H9 (cell line): Measurements from ENCODE around the gene VDR. TPM values are rescaled to one million over a fixed set of nuclear protein-coding genes. Genes with fewer than 3 reads are reported as not detected.

Source experiments
- DNase-seq: peaks from one replicate; pipeline ENCODE4 v3.0.0-alpha.2; 2017
- H2AFZ ChIP-seq: one replicate; pipeline ENCODE4 v1.6.1; 2013; ENCODE audit warnings: mild to moderate bottlenecking, low read length, control low read depth, moderate library complexity
- H2AK5ac ChIP-seq: 2 replicates; pipeline ENCODE4 v1.6.1; 2013; ENCODE audit warnings: low read length, control low read depth, mixed read lengths; ENCODE audit not compliant: insufficient read length
- H2BK120ac ChIP-seq: one replicate; pipeline ENCODE4 v1.6.1; 2013; ENCODE audit warnings: low read depth, mild to moderate bottlenecking, low read length, control low read depth, inconsistent platforms; ENCODE audit not compliant: poor library complexity, severe bottlenecking
- H2BK12ac ChIP-seq: 2 replicates; pipeline ENCODE4 v1.6.1; 2013; ENCODE audit warnings: low read length, control low read depth, mixed read lengths, low read depth; ENCODE audit not compliant: insufficient read length
- H2BK15ac ChIP-seq: 2 replicates; pipeline ENCODE4 v1.6.1; 2013; ENCODE audit warnings: low read depth, low read length, control low read depth
- H2BK20ac ChIP-seq: one replicate; pipeline ENCODE4 v1.6.1; 2013; ENCODE audit warnings: low read depth, mild to moderate bottlenecking, low read length, control low read depth, inconsistent platforms; ENCODE audit not compliant: poor library complexity, severe bottlenecking
- H2BK5ac ChIP-seq: 2 replicates; pipeline ENCODE4 v1.6.1; 2013; ENCODE audit warnings: low read length, control low read depth, mixed read lengths; ENCODE audit not compliant: insufficient read length
- H3K14ac ChIP-seq: 2 replicates; pipeline ENCODE4 v1.6.1; 2013; ENCODE audit warnings: low read length, control low read depth; ENCODE audit not compliant: insufficient read depth
- H3K18ac ChIP-seq: 2 replicates; pipeline ENCODE4 v1.6.1; 2013; ENCODE audit warnings: low read depth, mild to moderate bottlenecking, mixed read lengths, low read length, control low read depth; ENCODE audit not compliant: insufficient read length
- H3K23ac ChIP-seq: 2 replicates; pipeline ENCODE4 v1.6.1; 2013; ENCODE audit warnings: low read length, control low read depth, mixed read lengths, low read depth; ENCODE audit not compliant: insufficient read length
- H3K23me2 ChIP-seq: 2 replicates; pipeline ENCODE4 v1.6.1; 2013; ENCODE audit warnings: low read depth, mild to moderate bottlenecking, mixed read lengths, low read length, control low read depth; ENCODE audit not compliant: insufficient read length, poor library complexity, severe bottlenecking
- H3K27ac ChIP-seq: 2 replicates; pipeline ENCODE4 v1.5.1; 2013; ENCODE audit warnings: low read length, control low read depth, mixed read lengths, low read depth; ENCODE audit not compliant: insufficient read length
- H3K27me3 ChIP-seq: 2 replicates; pipeline ENCODE4 v1.6.1; 2013; ENCODE audit warnings: low read length, control low read depth, inconsistent platforms; ENCODE audit not compliant: insufficient read depth
- H3K4ac ChIP-seq: 2 replicates; pipeline ENCODE4 v1.6.1; 2013; ENCODE audit warnings: low read depth, mild to moderate bottlenecking, control low read depth, inconsistent platforms, low read length, moderate library complexity
- H3K4me1 ChIP-seq: 2 replicates; pipeline ENCODE4 v1.6.1; 2013; ENCODE audit warnings: low read length, control low read depth, inconsistent platforms; ENCODE audit not compliant: insufficient read depth
- H3K4me2 ChIP-seq: 2 replicates; pipeline ENCODE4 v1.6.1; 2013; ENCODE audit warnings: low read length, control low read depth, mixed read lengths; ENCODE audit not compliant: insufficient read length, insufficient read depth
- H3K56ac ChIP-seq: 2 replicates; pipeline ENCODE4 v1.6.1; 2013; ENCODE audit warnings: low read depth, mild to moderate bottlenecking, mixed read lengths, low read length, control low read depth; ENCODE audit not compliant: insufficient read length
- H3K79me1 ChIP-seq: 2 replicates; pipeline ENCODE4 v1.6.1; 2013; ENCODE audit warnings: low read depth, mild to moderate bottlenecking, moderate library complexity, low read length, control low read depth, inconsistent platforms; ENCODE audit not compliant: insufficient read depth, poor library complexity, severe bottlenecking
- H3K79me2 ChIP-seq: 2 replicates; pipeline ENCODE4 v1.6.1; 2013; ENCODE audit warnings: low read length, control low read depth, inconsistent platforms; ENCODE audit not compliant: insufficient read depth
- H3K9ac ChIP-seq: 2 replicates; pipeline ENCODE4 v1.6.1; 2013; ENCODE audit warnings: low read length, control low read depth, mixed read lengths; ENCODE audit not compliant: insufficient read length; ENCODE audit errors: extremely low read depth
- H3K9me3 ChIP-seq: one replicate; pipeline ENCODE4 v1.6.1; 2013; ENCODE audit warnings: low read depth, low read length, inconsistent platforms; ENCODE audit not compliant: control insufficient read depth
- H3T11ph ChIP-seq: one replicate; pipeline ENCODE4 v1.6.1; 2013; ENCODE audit warnings: mild to moderate bottlenecking, low read length, control low read depth, inconsistent platforms
- H4K20me1 ChIP-seq: one replicate; pipeline ENCODE4 v1.6.1; 2013; ENCODE audit not compliant: control insufficient read depth, insufficient read length, insufficient read depth
- H4K5ac ChIP-seq: 2 replicates; pipeline ENCODE4 v1.6.1; 2013; ENCODE audit warnings: low read depth, mild to moderate bottlenecking, mixed read lengths, low read length, control low read depth; ENCODE audit not compliant: insufficient read length
- H4K8ac ChIP-seq: replicated peaks from 2 replicates; pipeline ENCODE4 v1.6.1; 2013; ENCODE audit warnings: low read length, control low read depth, mixed read lengths, low read depth; ENCODE audit not compliant: insufficient read length
- H4K91ac ChIP-seq: 2 replicates; pipeline ENCODE4 v1.6.1; 2013; ENCODE audit warnings: low read depth, mild to moderate bottlenecking, moderate library complexity, mixed read lengths, low read length, control low read depth; ENCODE audit not compliant: insufficient read length
- H3K27ac Mint-ChIP-seq, 3 experiments: 2 replicates in 2 of 3; 3 replicates in 1 of 3; pipeline ENCODE4 v1.8.0; 2020 to 2021; ENCODE audit warnings: mixed read lengths in 3 of 3, mild to moderate bottlenecking in 1 of 3, moderate library complexity in 1 of 3
- H3K27me3 Mint-ChIP-seq: 2 replicates; pipeline ENCODE4 v1.8.0; 2021; ENCODE audit warnings: low read depth, mild to moderate bottlenecking, moderate library complexity, mixed read lengths
- H3K36me3 Mint-ChIP-seq, 3 experiments: 2 replicates in 2 of 3; 3 replicates in 1 of 3; pipeline ENCODE4 v1.8.0; 2020 to 2021; ENCODE audit warnings: low read depth in 3 of 3, mixed read lengths in 3 of 3; ENCODE audit not compliant: insufficient read depth in 1 of 3
- H3K4me1 Mint-ChIP-seq, 2 experiments: 2 replicates each; pipeline ENCODE4 v1.8.0; 2020; ENCODE audit warnings: mixed read lengths in 2 of 2
- H3K4me3 Mint-ChIP-seq, 2 experiments: 2 replicates in 1 of 2; 3 replicates in 1 of 2; pipeline ENCODE4 v1.8.0; 2020 to 2021; ENCODE audit warnings: mild to moderate bottlenecking in 2 of 2, mixed read lengths in 2 of 2, moderate library complexity in 1 of 2
- H3K9me3 Mint-ChIP-seq, 2 experiments: 2 replicates in 1 of 2; 3 replicates in 1 of 2; pipeline ENCODE4 v1.8.0; 2020; ENCODE audit warnings: mild to moderate bottlenecking in 2 of 2, mixed read lengths in 2 of 2, moderate library complexity in 1 of 2
- CTCF ChIP-seq: fragments of 200-600 bp; sonication (generic); conservative IDR thresholded peaks from 3 replicates; pipeline ENCODE4 v1.8.0; 2021; ENCODE audit warnings: antibody characterized with exemption, mild to moderate bottlenecking
- WGBS: extraction: QIAGEN DNeasy Blood & Tissue Kit; methylation state at CpG from one replicate; pipeline ENCODE4 v1.1.7; 2013; ENCODE audit warnings: missing lambda C conversion rate, low lambda C conversion rate, mixed read lengths; ENCODE audit not compliant: insufficient read length; ENCODE audit errors: extremely low coverage; 5-methylcytosine and 5-hydroxymethylcytosine counted together
- total RNA-seq: library from RNA; stranded (reverse); gene quantifications from 2 replicates; pipeline ENCODE4 v1.2.1, GENCODE V29; 2021

VDR gene
- total RNA-seq, 1 experiment from 2014 or later: 0.61 TPM

GRCh38 chr12:47849261-47849660, 55.5 kb downstream of the VDR start:
- Histone ChIP-seq H3K79me1 (no peaks in the 10 kb centered on the region), H3K79me2 (no peaks in the 10 kb centered on the region), H2BK20ac (no peak overlapping the region), H3K4me1 (peaks cover 4% of the 10 kb centered on the region; the same call in 1 of the 2 replicates), H2BK120ac (no peak overlapping the region), H3T11ph (no peak overlapping the region), H2BK15ac (no peak overlapping the region), H3K23me2 (no peaks in the 10 kb centered on the region), H4K91ac (no peak overlapping the region), H3K9ac (no peak overlapping the region), H2AFZ (no peak overlapping the region), H4K8ac (no peak overlapping the region), H3K27ac (no peak overlapping the region), H3K56ac (no peak overlapping the region), H3K4me2 (no peak overlapping the region), H3K23ac (no peak overlapping the region), H3K4ac (no peak overlapping the region), H2BK12ac (no peak overlapping the region), H4K20me1 (no peaks in the 10 kb centered on the region), H2AK5ac (no peak overlapping the region), H3K18ac (no peak overlapping the region), H4K5ac (no peak overlapping the region), H3K14ac (no peak overlapping the region), H3K9me3 (no peaks in the 10 kb centered on the region), H2BK5ac (no peak overlapping the region), H3K27me3 (no peaks in the 10 kb centered on the region; the same call in 1 of the 2 replicates)
- H3K27me3 Mint-ChIP-seq: peaks cover 20% of the 10 kb centered on the region
- no peak for TF ChIP-seq CTCF
- H3K27ac Mint-ChIP-seq: no peak overlapping the region; a peak in 1 of 7 replicates
- WGBS: no CpG with 5 or more reads among the region's 5 CpGs
- no peaks in the 10 kb centered on the region; a peak in 1 of 5 replicates for H3K9me3 Mint-ChIP-seq
- H3K4me3 Mint-ChIP-seq: no peak overlapping the region
- peaks cover 26 to 28% of the 10 kb centered on the region in 2 experiments for H3K4me1 Mint-ChIP-seq
- no peaks in the 10 kb centered on the region; a peak in 1 of 7 replicates for H3K36me3 Mint-ChIP-seq
- no peak for DNase-seq
